Stimulated activated CD4-positive, alpha-beta T cell treated with anti-CD3 and anti-CD28 coated beads, TNF-alpha, amount 100 ng/mL, for 1 hour (primary cell): ENCODE measurements around the gene QSOX2.

Experiments
- DNase-seq, 3 donors: peaks; one replicate each; pipeline ENCODE4 v3.0.0-alpha.2; 2020; ENCODE audit warnings: low read depth in 3 of 3, low spot score in 1 of 3

The QSOX2 gene

DNA sequence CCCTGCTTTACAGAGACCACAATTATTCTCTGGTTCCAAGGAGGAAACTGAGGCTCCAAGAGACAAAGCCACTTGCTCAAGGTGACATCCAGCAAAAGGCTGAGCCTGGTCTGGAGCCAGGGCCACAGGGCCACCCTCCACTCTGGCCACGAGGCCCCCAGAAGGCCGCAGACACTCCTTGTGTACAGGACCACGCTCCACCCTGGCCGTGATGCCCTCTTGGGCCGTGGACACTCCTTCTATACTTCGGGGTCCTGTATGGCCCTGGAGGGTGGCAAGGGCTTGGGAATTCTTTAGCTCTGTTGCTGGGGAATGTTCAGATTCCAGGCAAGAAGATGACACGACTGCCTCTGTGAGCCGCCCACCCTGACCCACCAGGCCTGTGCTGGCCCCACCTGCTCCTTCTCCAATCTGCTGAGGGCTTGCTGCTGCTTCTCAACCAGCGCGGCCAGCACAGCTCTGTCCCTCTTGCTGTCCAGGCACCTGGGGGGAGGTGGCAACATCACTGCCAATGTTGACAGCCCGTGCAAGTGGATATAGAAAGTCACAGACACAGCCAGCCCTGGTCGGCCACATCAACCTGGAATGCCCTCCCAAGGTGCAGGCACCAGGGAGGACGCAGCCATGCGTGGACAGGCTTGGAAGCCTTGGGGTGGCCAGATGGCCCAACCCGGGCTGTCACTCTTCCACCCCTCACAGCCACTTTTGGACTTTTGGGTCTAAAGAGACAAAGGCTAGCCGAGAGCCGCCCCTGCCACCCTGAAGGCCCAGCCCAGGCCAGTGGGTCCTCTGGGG, 20.1 kb upstream of the QSOX2 start:
- DNase-seq = no peak

DNA sequence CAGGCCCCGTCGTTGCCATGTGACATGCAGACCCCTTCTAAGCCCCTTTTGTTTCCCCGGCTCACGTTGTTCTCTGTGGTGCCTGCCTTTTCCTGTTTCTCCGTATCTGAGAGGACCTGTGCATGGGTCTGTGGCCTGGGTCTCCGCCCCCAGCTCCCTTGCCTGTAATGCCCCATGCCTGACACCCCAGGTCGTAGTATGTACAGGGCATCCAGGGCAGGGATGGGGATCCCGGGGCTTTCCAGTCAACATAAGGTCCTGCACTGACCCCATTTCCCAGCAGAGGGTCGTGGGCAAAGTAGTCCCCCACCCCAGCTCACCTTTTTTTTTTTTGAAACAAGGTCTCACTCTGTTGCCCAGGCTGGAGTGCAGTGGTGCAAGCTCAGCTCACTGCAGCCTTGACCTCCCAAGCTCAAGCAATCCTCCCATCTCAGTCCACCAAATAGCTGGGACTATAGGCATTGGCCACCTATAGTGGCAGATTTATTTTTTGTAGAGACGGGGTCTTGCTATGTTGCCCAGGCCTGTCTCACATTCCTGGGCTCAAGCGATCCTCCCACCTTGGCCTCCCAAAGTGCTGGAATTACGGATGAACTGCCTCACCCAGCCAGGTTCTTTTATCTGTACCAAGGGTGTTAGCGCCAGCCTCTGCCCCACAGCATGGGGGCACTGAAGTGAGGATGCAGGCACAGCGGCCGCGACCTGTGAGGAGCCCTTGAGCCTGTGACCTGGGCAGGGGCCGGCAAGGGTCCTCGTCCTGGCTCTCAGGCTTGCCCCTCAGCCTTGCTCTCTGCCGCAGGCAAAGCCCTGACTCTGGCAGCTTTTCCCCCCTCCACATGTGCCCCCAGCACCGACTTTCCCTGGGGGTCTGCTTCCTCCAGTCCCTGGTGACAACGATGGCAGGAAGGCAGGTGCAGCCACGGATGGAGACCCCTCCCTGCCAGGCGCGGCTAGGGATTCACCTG, 19.1 kb upstream of the QSOX2 start:
- no peak for DNase-seq

GRCh38 chr9:136264031-136264430, 18.4 kb upstream of the QSOX2 start:
- no peak for DNase-seq

GRCh38 chr9:136262671-136263178, 17.1 kb upstream of the QSOX2 start:
- no peak for DNase-seq

DNA sequence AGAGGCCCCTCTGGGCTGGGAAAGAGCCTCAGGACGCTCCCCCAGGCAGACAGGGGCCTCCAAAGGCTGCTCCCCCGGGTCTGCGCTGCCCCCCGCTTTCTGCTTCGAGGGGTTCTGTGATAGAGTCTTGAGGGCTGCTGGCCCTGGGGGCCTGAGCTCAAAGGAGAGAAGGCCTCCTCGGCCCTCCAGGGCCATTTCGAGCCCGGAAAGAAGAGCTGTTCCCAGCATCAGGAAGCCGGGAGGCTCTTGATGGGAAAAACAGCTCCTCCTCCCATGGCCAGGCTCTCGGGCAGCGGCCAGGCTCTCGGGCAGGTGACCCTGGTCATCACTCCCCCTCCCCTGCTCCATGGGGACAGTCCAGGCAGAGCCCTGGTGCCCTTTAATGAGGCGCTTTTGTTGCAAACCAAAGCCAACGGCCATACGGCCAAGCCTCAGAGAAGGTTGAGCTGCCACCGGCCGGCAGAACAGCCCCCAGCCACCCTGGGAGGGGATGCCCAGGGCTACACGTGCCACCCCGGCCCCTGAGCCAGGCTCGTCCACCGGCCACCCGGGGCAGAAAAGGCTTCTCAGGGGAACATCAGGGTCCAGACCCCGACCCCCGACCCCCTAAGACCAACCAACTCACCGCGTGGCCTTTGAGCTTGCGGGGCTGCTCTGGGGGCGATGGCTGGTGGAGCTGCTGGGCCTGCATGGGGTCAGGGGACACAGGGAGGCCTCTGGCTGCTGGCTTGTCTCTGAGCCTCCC, 16.2 kb upstream of the QSOX2 start:
- no peak for DNase-seq

DNA sequence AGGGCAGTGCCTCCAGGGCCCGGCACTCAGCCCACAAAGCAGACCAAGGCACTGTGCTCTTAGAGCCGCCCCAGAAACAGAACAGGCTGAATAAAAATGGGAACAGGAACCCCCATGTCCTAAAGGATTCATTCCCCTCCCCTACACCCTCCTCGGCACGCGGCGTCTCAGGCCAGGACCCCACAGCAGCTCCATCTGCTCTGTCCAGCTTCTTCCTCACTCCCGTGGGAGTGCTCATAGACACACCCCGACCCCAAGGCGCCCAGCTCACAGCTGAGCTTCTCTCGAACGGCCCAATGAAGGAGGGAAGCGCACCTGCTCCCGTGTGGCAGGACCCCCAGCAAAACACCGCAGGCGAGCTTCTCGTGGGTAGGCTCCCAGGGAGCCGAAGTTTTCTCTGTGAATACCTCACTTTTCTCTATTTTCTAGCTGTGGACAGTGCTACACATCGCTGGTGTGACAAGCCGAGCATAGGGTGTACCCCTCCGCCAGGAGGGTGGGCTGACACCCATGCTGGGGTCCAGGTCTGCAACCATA, 15.4 kb upstream of the QSOX2 start:
- no peak for DNase-seq

DNA sequence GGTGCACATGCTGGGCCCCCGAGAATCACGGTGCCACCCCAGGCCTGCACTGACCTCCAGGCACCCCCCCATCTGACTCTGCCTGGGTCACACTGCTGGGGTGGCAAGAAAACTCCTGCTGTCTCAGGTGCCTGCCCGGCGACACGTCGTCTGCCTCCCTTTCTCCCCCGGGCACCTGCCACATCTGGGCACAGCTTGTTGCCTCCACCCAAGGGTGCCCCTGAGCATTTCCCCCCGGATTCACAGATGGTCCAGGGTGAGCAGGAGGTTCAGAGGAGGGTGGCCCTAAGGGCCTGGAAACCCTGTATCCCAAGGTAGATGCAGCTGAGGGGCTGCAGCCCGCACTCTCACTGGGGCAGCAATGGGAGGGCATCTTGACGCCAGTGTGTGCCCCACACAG, 14.9 kb upstream of the QSOX2 start:
- DNase-seq = no peak

GRCh38 chr9:136259836-136260235, 14.2 kb upstream of the QSOX2 start:
- no peak for DNase-seq

DNA sequence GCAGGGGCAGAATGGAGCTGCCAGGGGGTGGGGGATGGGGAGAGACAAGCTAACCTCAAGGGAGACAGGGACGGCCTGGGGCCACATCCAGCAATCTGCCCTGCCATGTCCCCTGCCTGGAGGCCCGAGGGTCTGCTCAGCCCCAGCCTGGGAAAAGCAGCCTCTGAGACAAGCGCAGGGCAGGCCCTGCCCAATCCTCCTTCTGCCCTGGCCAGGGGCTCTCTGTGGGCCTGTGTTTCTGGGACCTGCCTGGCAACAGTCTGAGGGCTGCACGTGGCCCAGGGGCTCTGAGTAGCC, 13.9 kb upstream of the QSOX2 start:
- DNase-seq = no peak

DNA sequence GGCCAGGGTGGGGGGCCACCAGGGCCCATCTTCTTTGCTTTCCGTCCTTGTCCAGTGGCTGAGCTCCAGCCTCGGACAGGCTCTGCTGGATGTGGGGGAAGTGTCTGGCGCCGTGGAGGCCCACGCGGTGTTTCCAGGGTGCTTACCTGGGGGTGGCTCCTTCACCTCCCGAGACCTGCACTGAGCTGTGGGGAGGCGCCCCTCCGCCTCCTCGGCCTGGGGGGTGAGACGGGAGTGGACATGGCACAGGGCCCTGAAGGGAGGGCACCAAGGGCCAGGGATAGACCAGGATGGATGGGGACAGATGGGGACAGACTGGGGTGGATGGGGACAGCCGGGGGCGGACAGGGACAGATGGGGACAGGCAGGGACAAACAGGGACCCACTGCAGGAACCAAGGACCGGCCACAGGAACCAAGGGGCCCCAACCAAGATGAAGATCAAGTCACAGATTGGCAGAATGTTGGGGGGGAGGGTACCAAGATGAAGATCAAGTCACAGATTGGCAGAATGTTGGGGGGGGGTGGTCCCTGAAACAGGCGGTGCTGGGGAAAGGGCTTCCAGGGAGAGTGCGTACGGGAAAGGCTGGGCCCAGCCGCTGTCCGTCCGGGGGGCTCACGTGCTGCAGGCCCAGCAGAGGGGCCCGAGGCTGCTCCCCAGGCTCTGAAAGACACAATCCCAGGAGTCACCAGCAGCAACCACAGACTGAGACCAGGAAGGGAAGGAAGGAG, 13.3 kb upstream of the QSOX2 start:
- DNase-seq = no peak

DNA sequence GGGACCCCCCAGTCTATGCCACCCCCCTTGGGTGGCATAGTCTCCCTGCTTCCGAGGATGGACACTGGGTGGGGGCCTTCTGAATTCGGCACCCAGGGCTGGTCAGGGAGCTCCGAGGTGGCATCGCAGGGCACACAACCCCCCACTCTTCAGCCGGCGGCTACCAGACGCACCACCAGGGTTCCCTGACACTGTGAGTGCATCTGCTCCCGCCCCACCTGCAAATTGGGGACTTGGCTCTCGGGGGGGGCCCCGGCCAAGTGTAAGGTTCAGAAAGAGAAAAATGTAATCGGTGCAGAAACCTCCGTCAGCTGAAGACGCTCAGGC, 12.7 kb upstream of the QSOX2 start:
- no peak for DNase-seq

DNA sequence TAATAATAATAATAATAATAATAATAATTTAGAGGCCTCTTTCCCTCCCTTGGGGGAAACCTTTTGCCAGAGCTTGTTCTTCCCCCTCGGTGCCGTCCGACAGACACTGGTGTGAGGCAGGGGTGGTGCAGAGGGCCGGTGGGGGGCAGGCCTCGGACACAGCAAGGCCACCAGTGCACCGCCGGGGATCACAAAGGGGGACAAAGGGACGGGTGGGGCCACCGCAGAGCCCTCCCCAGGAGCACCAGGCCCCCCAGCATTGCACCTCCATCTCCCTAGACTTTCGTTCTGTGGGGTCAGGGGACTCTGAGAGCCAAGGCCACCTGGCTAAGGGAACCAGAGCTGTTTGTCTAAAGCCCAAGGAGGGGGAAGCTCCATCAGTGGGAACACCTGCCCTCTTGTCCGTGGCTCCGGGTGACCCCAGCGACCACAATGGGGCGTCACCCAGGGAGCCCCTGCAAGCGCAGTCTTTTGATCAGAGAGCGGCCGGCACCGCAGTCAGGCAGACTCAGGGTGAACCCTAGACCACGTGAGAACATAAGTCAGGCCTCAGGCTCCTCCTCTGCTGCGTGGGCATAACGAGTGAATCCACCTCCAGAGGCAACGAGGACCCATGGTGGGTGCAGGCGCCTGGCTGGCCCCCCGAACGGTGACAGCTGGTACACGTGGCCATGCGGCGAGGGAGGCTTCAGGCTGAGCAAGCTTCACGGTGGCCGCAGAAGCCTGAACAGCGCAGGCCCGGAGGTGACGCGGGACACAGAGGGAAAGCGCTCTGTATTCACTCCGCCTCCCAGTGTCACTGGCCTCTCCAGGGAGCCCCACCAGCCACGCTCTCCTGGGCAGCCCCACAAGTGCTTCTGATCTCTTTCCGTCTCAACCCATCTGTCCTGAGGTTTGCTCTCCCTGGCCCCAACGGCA, 12.0 kb upstream of the QSOX2 start:
- DNase-seq = no peak

GRCh38 chr9:136255896-136256890, 10.6 kb upstream of the QSOX2 start:
- DNase-seq = no peak

GRCh38 chr9:136255166-136255538, 9.5 kb upstream of the QSOX2 start:
- no peak for DNase-seq

DNA sequence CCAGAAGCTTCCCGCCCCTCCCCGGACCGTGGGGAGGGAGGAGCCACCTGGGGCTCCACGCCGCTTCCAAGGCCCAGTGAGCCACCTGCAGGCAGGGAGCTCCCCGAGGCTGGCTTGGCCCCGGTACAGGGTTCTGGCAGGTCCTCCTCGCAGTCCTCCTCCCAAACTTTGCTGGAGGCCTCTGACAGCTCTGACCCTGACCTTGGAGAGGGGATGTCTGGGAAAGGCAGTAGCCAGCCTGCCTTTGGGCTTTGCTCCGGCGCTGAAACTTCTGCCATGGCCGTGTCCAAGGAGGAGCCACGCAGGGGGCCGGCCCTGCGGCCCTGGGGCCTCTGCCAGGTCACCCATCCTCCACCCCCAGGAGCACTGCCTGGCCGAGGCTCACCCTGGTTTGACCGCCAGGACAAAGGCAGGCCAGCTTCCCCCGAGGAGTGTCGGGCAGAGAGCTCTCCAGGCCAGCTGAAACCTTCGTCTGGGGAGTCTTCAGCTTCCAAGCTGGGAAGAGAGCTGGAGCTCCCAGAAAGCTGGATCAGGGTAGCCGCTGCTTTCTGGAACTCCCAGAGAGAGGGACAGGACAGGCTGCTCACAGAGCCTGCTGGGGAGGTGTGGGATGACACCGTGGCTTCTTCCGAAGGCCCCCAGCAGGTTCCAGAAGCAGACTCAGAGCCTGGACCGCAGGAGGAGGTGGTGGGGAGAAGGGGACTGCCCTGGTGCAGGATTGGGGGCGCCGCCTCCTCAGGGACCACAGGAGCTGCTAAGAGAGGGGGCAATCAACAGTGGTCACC, 9.0 kb upstream of the QSOX2 start:
- no peak for DNase-seq

- no peak for DNase-seq
Measured at GRCh38 chr9:136253246-136254130, 7.9 kb upstream of the QSOX2 start.

DNA sequence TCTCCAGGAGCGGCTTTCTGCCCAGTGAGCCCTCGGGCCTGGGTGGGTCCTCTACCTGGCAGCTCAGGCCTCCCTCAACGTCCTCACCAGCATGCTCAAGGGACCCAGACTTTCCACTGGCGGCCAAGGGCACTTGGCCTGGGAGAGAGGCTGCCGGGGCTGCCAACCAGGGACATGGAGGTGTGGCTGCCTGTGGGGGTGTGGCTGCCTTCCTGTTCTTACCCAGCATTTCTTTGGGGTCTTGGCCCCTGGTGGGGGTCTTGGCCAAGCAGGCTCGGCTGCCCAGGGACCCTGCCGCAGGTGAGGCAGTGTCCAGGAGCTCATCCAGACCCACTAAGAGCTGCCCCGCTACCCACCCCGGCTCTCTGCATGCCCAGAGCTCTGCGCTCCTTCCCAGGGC, 7.2 kb upstream of the QSOX2 start:
- no peak for DNase-seq
